Stimulated activated CD8-positive, alpha-beta memory T cell treated with anti-CD3 and anti-CD28 coated beads, Interleukin-4, amount 100 ng/mL, for 24 hours (primary cell): ENCODE data around the gene HDDC3.
"Not testable (repeated sequence)": the region's sequence is repeated elsewhere in the genome, so short reads cannot be mapped to it uniquely, and the experiment has no call there.

Experiments used
- DNase-seq: peaks from one replicate; pipeline ENCODE4 v3.0.0-alpha.2; 2020; ENCODE audit warnings: low read depth

HDDC3 gene

GRCh38 chr15:90909976-90910375, 22.4 kb downstream of the HDDC3 start:
- DNase-seq, result no peak

- DNase-seq, result not testable (repeated sequence)
Observed at GRCh38 chr15:90909449-90909848, 22.9 kb downstream of the HDDC3 start.

GRCh38 chr15:90907838-90908507, 24.4 kb downstream of the HDDC3 start:
- no peak for DNase-seq

- no peak for DNase-seq
Observed at GRCh38 chr15:90907051-90907660, 25.2 kb downstream of the HDDC3 start.

GRCh38 chr15:90906181-90906849, 26.0 kb downstream of the HDDC3 start:
- no peak for DNase-seq

GRCh38 chr15:90905306-90906180, 26.8 kb downstream of the HDDC3 start:
- DNase-seq, result no peak

GRCh38 chr15:90904746-90905145, 27.6 kb downstream of the HDDC3 start:
- no peak for DNase-seq

GRCh38 chr15:90903733-90904536, 28.4 kb downstream of the HDDC3 start:
- DNase-seq, result no peak

- DNase-seq, result peak; percentile 69
Observed at GRCh38 chr15:90902840-90903732, 29.3 kb downstream of the HDDC3 start, which contains the start of gene MAN2A2. Gene MAN2A2 (plus strand): TSS chr15:90903302. CDS start chr15:90904208, 906 bp downstream.

- DNase-seq, result peak; percentile 53
Observed at GRCh38 chr15:90902040-90902839, 30.1 kb downstream of the HDDC3 start.

GRCh38 chr15:90901175-90902039, 30.9 kb downstream of the HDDC3 start:
- DNase-seq, result no peak

- DNase-seq, result not testable (repeated sequence)
Observed at GRCh38 chr15:90897131-90897655, 35.2 kb downstream of the HDDC3 start.

- DNase-seq, result no peak
Observed at GRCh38 chr15:90895571-90896117, 36.7 kb downstream of the HDDC3 start.

GRCh38 chr15:90893175-90894090, 38.9 kb downstream of the HDDC3 start:
- DNase-seq, result no peak

GRCh38 chr15:90892498-90893174, 39.7 kb downstream of the HDDC3 start:
- no peak for DNase-seq

- no peak for DNase-seq
Observed at GRCh38 chr15:90892023-90892422, 40.3 kb downstream of the HDDC3 start.
